GM12878 (cell line): ENCODE results near the gene CWC27. TPM values are rescaled to one million over a fixed set of nuclear protein-coding genes. Genes with fewer than 3 reads are reported as not detected.

Experiments
- ATAC-seq: fragments of 200-7000 bp; cut with Tn5 transposase; 3 replicates; pipeline ENCODE4 v1.9.1; 2020; ENCODE audit warnings: mild to moderate bottlenecking, moderate library complexity
- BruUV-seq: library from RNA; stranded (reverse); fragments of 400-500 nt; replicated peaks from 2 replicates; lab custom pipeline; 2021; lab: Mats Ljungman, UMichigan
- CTCF ChIA-PET: fragments of 300-600 bp; sonication (Branson Sonifier 250); formaldehyde crosslinking; extraction: SDS; loops from one replicate; lab custom pipeline; 2021; ENCODE audit warnings: inconsistent platforms; lab: Yijun Ruan, JAX
- POLR2A ChIA-PET: fragments of 350-600 bp; formaldehyde crosslinking; extraction: SDS; loops from one replicate; lab custom pipeline; 2021; ENCODE audit warnings: inconsistent platforms; lab: Charles Lee
- RAD21 ChIA-PET: fragments of 300-600 bp; sonication (Branson Sonifier 250); formaldehyde crosslinking; loops from one replicate; lab custom pipeline; 2023; ENCODE audit warnings: antibody characterized with exemption; ENCODE audit not compliant: unreplicated experiment; lab: Charles Lee
- SMC1A ChIA-PET: fragments of 300-600 bp; sonication (Branson Sonifier 250); formaldehyde crosslinking; loops from one replicate; lab custom pipeline; 2023; ENCODE audit not compliant: unreplicated experiment, uncharacterized antibody; lab: Charles Lee
- DNase-seq: peaks from one replicate; pipeline ENCODE4 v3.0.0-alpha.2; 2011; ENCODE audit warnings: low read depth, low spot score
- FAIRE-seq: peaks from 3 replicates; lab custom pipeline; 2011; peaks lifted over from hg19 to GRCh38; lab: Jason Lieb, UNC
- H2AFZ ChIP-seq: 2 replicates; pipeline ENCODE4 v1.6.0; 2011; ENCODE audit warnings: low read depth, low read length, control low read depth; ENCODE audit not compliant: control insufficient read depth
- H3K27ac ChIP-seq: 2 replicates; pipeline ENCODE4 v1.5.1; 2011; ENCODE audit warnings: control low read depth; ENCODE audit not compliant: control insufficient read depth, insufficient read depth
- H3K27me3 ChIP-seq, 2 experiments: replicated peaks in 1 of 2; 2 replicates each; pipeline versions ENCODE4 v1.6.0 to v1.6.1; 2011; ENCODE audit warnings: low read length in 1 of 2; ENCODE audit not compliant: control insufficient read depth in 2 of 2, insufficient read depth in 2 of 2
- H3K36me3 ChIP-seq, 2 experiments: 2 replicates each; pipeline ENCODE4 v1.5.1; 2011; ENCODE audit warnings: low read length in 1 of 2; ENCODE audit not compliant: control insufficient read depth in 2 of 2, insufficient read depth in 2 of 2
- H3K4me1 ChIP-seq: 2 replicates; pipeline ENCODE4 v1.6.1; 2011; ENCODE audit warnings: mild to moderate bottlenecking, low read length, moderate library complexity, mixed read lengths; ENCODE audit not compliant: control insufficient read depth, insufficient read depth
- H3K4me2 ChIP-seq: 2 replicates; pipeline ENCODE4 v1.6.0; 2011; ENCODE audit warnings: control low read depth; ENCODE audit not compliant: control insufficient read depth, insufficient read depth
- H3K4me3 ChIP-seq: fragments of 200-600 bp; sonication (generic); 2 replicates; pipeline ENCODE4 v1.5.1; 2016
- H3K79me2 ChIP-seq: 2 replicates; pipeline ENCODE4 v1.6.0; 2011; ENCODE audit warnings: low read length; ENCODE audit not compliant: control insufficient read depth, insufficient read depth
- H3K9ac ChIP-seq: 2 replicates; pipeline ENCODE4 v1.8.0; 2011; ENCODE audit warnings: low read length, control low read depth, mixed read lengths; ENCODE audit not compliant: control insufficient read depth, insufficient read depth
- H3K9me3 ChIP-seq: replicated peaks from 3 replicates; pipeline ENCODE4 v1.5.1; 2011; ENCODE audit warnings: mild to moderate bottlenecking, low read length; ENCODE audit not compliant: control insufficient read depth, insufficient read depth
- H4K20me1 ChIP-seq: 2 replicates; pipeline ENCODE4 v1.6.0; 2011; ENCODE audit not compliant: control insufficient read depth, insufficient read depth
- ASH2L ChIP-seq: fragments of 300-600, 200-600 bp; sonication (generic); IDR thresholded peaks from 2 replicates; pipeline ENCODE4 v1.6.1; 2017; ENCODE audit warnings: low read depth, mild to moderate bottlenecking, borderline replicate concordance
- KDM1A ChIP-seq: fragments of 200-600 bp; sonication (generic); IDR thresholded peaks from 2 replicates; pipeline ENCODE4 v1.6.1; 2016; ENCODE audit warnings: borderline replicate concordance
- MYC ChIP-seq: IDR thresholded peaks from 2 replicates; pipeline ENCODE4 v1.6.1; 2011; ENCODE audit warnings: mild to moderate bottlenecking, low read length, moderate library complexity, inconsistent platforms; ENCODE audit not compliant: insufficient read depth, insufficient replicate concordance, insufficient read length, severe bottlenecking
- NBN ChIP-seq: fragments of 450-650 bp; IDR thresholded peaks from 2 replicates; pipeline ENCODE4 v1.6.1; 2016
- NFIC ChIP-seq: IDR thresholded peaks from 2 replicates; pipeline ENCODE4 v1.6.1; 2012; ENCODE audit warnings: low read depth, mild to moderate bottlenecking, inconsistent platforms, low read length, moderate library complexity
- RB1 ChIP-seq: fragments of 450-650 bp; formaldehyde crosslinking; IDR thresholded peaks from 2 replicates; pipeline ENCODE4 v1.6.1; 2017; ENCODE audit warnings: mild to moderate bottlenecking, borderline replicate concordance
- RBBP5 ChIP-seq: fragments of 200-600 bp; sonication (generic); conservative IDR thresholded peaks from 2 replicates; pipeline ENCODE4 v1.6.1; 2016
- RCOR1 ChIP-seq: conservative IDR thresholded peaks from 2 replicates; pipeline ENCODE4 v1.6.1; 2012; ENCODE audit warnings: low read depth, low read length, improper control_type of control experiment
- TARDBP ChIP-seq: IDR thresholded peaks from 2 replicates; pipeline ENCODE4 v1.6.1; 2016; ENCODE audit warnings: borderline replicate concordance
- TCF7 ChIP-seq: IDR thresholded peaks from 2 replicates; pipeline ENCODE4 v1.6.1; 2014; ENCODE audit warnings: antibody characterized with exemption, borderline replicate concordance
- ZBED1 ChIP-seq: IDR thresholded peaks from 2 replicates; pipeline ENCODE4 v1.6.1; 2016; ENCODE audit warnings: borderline replicate concordance
- ZNF217 ChIP-seq: fragments of 450-650 bp; IDR thresholded peaks from 2 replicates; pipeline ENCODE4 v1.6.1; 2017; ENCODE audit warnings: antibody characterized with exemption, mild to moderate bottlenecking
- ZNF24 ChIP-seq: fragments of 450-650 bp; IDR thresholded peaks from 2 replicates; pipeline ENCODE4 v1.6.1; 2017; ENCODE audit warnings: antibody characterized with exemption, mild to moderate bottlenecking
- ZNF687 ChIP-seq: fragments of 450-650 bp; IDR thresholded peaks from 2 replicates; pipeline ENCODE4 v1.6.1; 2017; ENCODE audit warnings: mild to moderate bottlenecking, moderate library complexity
- WGBS: methylation state at CpG from one replicate; pipeline ENCODE4 v1.1.6; 2016; ENCODE audit warnings: low lambda C conversion rate; ENCODE audit not compliant: insufficient replicate concordance, insufficient coverage; ENCODE audit errors: missing lambda C conversion rate; 5-methylcytosine and 5-hydroxymethylcytosine counted together
- in situ Hi-C: fragments of 300-500 bp; cut with MboI; formaldehyde crosslinking; loops from 9 replicates; pipeline ENCODE4 v1.14.3; 2018; ENCODE audit warnings: mixed read lengths
- intact Hi-C: fragments of 100-400 bp; cut with micrococcal nuclease; formaldehyde crosslinking; loops from one replicate; pipeline ENCODE4 v1.14.2; 2022; ENCODE audit not compliant: unreplicated experiment
- polyA plus RNA-seq, 11 experiments: library from polyadenylated mRNA; depleted of rRNA in 4 of 11; unstranded in 6 of 11; stranded (reverse) in 5 of 11; fragments of >200 nt; fragmentation: Nextera tagmentation in 4 of 11; fragmentation: Illumina TruSeq in 1 of 11; extraction: Ambion mirVana in 4 of 11; extraction: Trizol in 1 of 11; gene quantifications; 1 replicate in 1 of 11; 2 replicates in 10 of 11; pipeline versions ENCODE4 v1.2.1 to v1.2.3, GENCODE V29; 2011 to 2016; ENCODE audit warnings: inconsistent platforms in 2 of 11, missing spikeins in 2 of 11, low read depth in 1 of 11
- total RNA-seq, 4 experiments: library from RNA; depleted of rRNA in 3 of 4; stranded (reverse); fragments of >200 nt in 3 of 4; fragmentation: Illumina TruSeq in 1 of 4; extraction: Trizol in 1 of 4; gene quantifications; 2 replicates each; pipeline versions ENCODE4 v1.2.1 to v1.2.3, GENCODE V29; 2013 to 2021
- TF ChIP-seq, protein P1 (sequence below): fragments of 450-650 bp; IDR thresholded peaks from 2 replicates; pipeline ENCODE4 v1.6.1; 2016; ENCODE audit warnings: mild to moderate bottlenecking, moderate library complexity, borderline replicate concordance

Gene CWC27
- total and polyA plus RNA-seq, 10 of the 15 experiments (the other 5 are each of a cell fraction or from before 2014, with no cell fraction given): 21.7 to 61.9 (median 47.0) TPM

DNA sequence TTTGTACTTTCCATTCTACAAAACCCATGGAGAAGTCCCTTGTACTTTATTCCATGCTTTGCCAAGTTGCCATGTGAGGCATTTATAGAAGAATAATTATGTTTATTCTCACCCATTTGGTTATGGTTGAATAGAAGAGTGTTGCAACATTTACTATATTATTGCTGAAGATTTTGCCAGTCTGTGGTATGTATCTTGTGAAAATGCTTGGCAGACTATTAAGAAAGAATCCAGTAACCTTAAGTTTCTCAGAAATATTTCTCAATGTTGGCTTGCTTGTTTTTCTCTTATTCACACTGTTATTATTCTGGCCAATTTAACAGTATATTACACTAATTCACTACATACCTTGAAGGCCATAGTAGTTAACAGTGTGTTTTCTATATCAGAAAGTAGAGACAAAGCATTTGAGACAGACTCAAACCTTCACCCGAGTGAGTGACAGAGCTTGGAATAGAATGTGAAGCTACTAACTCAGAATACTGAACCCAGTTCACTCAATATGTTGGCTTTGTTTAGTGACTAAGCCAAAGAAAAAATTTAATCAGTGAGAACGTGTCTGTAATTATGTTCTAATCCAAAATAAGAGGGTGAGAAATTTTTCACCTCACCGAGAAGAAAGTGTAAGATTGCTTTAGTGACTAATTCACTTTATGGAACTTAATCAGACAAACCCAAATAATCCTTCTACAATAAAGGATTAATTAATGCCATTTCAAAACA lies 184.4 kb downstream of the CWC27 start:
- H3K4me2 ChIP-seq: no peak overlapping the region
- ATAC-seq (no peak), DNase-seq (no peak), FAIRE-seq (peak; percentile 65)
- intact Hi-C loops: loop anchor here (10.0 kb wide), 1 partner anchor 322 kb away; no protein-coding TSS in a partner anchor
- H3K4me1 ChIP-seq: no peaks in the 10 kb centered on the region
- ChIA-PET CTCF (no interaction called here), SMC1A (no interaction called here), POLR2A (no interaction called here), RAD21 (no interaction called here)
- H3K4me3 ChIP-seq: no peak overlapping the region
- no peaks in the 10 kb centered on the region for H4K20me1 ChIP-seq
- H3K27ac ChIP-seq: no peak overlapping the region
- H3K79me2 ChIP-seq: no peaks in the 10 kb centered on the region
- no TSS peak for BruUV-seq
- no peak overlapping the region for H3K9ac ChIP-seq
- no peaks in the 10 kb centered on the region; the same call in 2 of the 3 replicates for H3K9me3 ChIP-seq
- no peaks in the 10 kb centered on the region for H3K36me3 ChIP-seq
- H2AFZ ChIP-seq: no peak overlapping the region
- WGBS: 84% methylated on average over 3 of the region's 3 CpGs
- in situ Hi-C loops: no loop called here
- H3K27me3 ChIP-seq: no peaks in the 10 kb centered on the region
- no peak for TF ChIP-seq NBN
- no peak for TF ChIP-seq ASH2L
- no peak for TF ChIP-seq ZNF217
- TF ChIP-seq RB1: no peak
- TF ChIP-seq, protein P1, sequence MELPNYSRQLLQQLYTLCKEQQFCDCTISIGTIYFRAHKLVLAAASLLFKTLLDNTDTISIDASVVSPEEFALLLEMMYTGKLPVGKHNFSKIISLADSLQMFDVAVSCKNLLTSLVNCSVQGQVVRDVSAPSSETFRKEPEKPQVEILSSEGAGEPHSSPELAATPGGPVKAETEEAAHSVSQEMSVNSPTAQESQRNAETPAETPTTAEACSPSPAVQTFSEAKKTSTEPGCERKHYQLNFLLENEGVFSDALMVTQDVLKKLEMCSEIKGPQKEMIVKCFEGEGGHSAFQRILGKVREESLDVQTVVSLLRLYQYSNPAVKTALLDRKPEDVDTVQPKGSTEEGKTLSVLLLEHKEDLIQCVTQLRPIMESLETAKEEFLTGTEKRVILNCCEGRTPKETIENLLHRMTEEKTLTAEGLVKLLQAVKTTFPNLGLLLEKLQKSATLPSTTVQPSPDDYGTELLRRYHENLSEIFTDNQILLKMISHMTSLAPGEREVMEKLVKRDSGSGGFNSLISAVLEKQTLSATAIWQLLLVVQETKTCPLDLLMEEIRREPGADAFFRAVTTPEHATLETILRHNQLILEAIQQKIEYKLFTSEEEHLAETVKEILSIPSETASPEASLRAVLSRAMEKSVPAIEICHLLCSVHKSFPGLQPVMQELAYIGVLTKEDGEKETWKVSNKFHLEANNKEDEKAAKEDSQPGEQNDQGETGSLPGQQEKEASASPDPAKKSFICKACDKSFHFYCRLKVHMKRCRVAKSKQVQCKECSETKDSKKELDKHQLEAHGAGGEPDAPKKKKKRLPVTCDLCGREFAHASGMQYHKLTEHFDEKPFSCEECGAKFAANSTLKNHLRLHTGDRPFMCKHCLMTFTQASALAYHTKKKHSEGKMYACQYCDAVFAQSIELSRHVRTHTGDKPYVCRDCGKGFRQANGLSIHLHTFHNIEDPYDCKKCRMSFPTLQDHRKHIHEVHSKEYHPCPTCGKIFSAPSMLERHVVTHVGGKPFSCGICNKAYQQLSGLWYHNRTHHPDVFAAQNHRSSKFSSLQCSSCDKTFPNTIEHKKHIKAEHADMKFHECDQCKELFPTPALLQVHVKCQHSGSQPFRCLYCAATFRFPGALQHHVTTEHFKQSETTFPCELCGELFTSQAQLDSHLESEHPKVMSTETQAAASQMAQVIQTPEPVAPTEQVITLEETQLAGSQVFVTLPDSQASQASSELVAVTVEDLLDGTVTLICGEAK: no peak
- no peak for TF ChIP-seq RBBP5
- TF ChIP-seq ZNF687: no peak
- no peak for TF ChIP-seq ZBED1
- TF ChIP-seq TARDBP: no peak
- TF ChIP-seq ZNF24: no peak
- TF ChIP-seq MYC: no peak
- no peak for TF ChIP-seq NFIC
- no peak for TF ChIP-seq TCF7
- TF ChIP-seq KDM1A: no peak
- no peak for TF ChIP-seq RCOR1
